PFSK-1 (cell line): ENCODE data around the gene NUDT16.

ENCODE experiments used
- FOXP2 ChIP-seq: optimal IDR thresholded peaks from 2 replicates; pipeline ENCODE3; 2011; ENCODE audit warnings: borderline replicate concordance, control low read depth, inconsistent platforms; ENCODE audit not compliant: insufficient read depth; ENCODE audit errors: extremely low read length, extremely low read depth
- POLR2AphosphoS5 ChIP-seq: IDR thresholded peaks from 2 replicates; pipeline ENCODE4 v1.6.1; 2012; ENCODE audit warnings: low read depth, mild to moderate bottlenecking, control low read depth, low read length, moderate library complexity
- REST ChIP-seq, 2 experiments: IDR thresholded peaks; 2 replicates each; pipeline versions ENCODE4 v1.6.1 to v1.8.0; 2011 to 2012; ENCODE audit warnings: low read depth in 2 of 2, low read length in 2 of 2, control low read depth in 1 of 2, inconsistent platforms in 1 of 2, mild to moderate bottlenecking in 1 of 2, moderate library complexity in 1 of 2; ENCODE audit not compliant: insufficient read depth in 1 of 2
- SIN3A ChIP-seq: IDR thresholded peaks from 2 replicates; pipeline ENCODE4 v1.6.1; 2012; ENCODE audit warnings: mild to moderate bottlenecking, low read length, moderate library complexity, borderline replicate concordance; ENCODE audit not compliant: insufficient read depth
- TAF1 ChIP-seq: IDR thresholded peaks from 2 replicates; pipeline ENCODE4 v1.6.1; 2012; ENCODE audit warnings: low read length, control low read depth, borderline replicate concordance; ENCODE audit not compliant: insufficient read depth

The NUDT16 gene

GRCh38 chr3:131356006-131356595 lies 25.5 kb upstream of the NUDT16 start:
- TF ChIP-seq TAF1 = no peak

- TF ChIP-seq REST (IDR thresholded peaks at IDR 0.05; ENCODE audit: insufficient read depth in 1 of 2, low read depth in 2 of 2, low read length in 2 of 2) = no peak
- no peak for TF ChIP-seq POLR2AphosphoS5
- no peak for TF ChIP-seq FOXP2
These were observed 24.3 kb upstream of the NUDT16 start for GRCh38 chr3:131357275-131357674.

GRCh38 chr3:131360191-131360755 lies 21.3 kb upstream of the NUDT16 start:
- TF ChIP-seq REST (IDR thresholded peaks at IDR 0.05; ENCODE audit: insufficient read depth in 1 of 2, low read depth in 2 of 2, low read length in 2 of 2) (no peak), POLR2AphosphoS5 (no peak), TAF1 (no peak), SIN3A (no peak), FOXP2 (no peak)

GRCh38 chr3:131361464-131362421 lies 19.8 kb upstream of the NUDT16 start:
- no peak for TF ChIP-seq FOXP2
- TF ChIP-seq POLR2AphosphoS5 = no peak

- TF ChIP-seq SIN3A = no peak
- TF ChIP-seq FOXP2 = no peak
- TF ChIP-seq REST (IDR thresholded peaks at IDR 0.05; ENCODE audit: insufficient read depth in 1 of 2, low read depth in 2 of 2, low read length in 2 of 2) = no peak
- TF ChIP-seq POLR2AphosphoS5 = no peak
- TF ChIP-seq TAF1 = no peak
These were observed 18.3 kb upstream of the NUDT16 start for GRCh38 chr3:131363275-131363674.

GRCh38 chr3:131370935-131371687 lies 10.5 kb upstream of the NUDT16 start:
- TF ChIP-seq SIN3A (no peak), REST (IDR thresholded peaks at IDR 0.05; ENCODE audit: insufficient read depth in 1 of 2, low read depth in 2 of 2, low read length in 2 of 2) (no peak), POLR2AphosphoS5 (no peak), TAF1 (no peak), FOXP2 (no peak)
